H1 (cell line): Measurements from ENCODE around the gene KLHL5. TPM values are rescaled to one million over a fixed set of nuclear protein-coding genes. Genes with fewer than 3 reads are reported as not detected.

Experiments
- CTCF ChIA-PET: fragments of 300-600 bp; sonication (Branson Sonifier 250); formaldehyde crosslinking; loops from one replicate; lab custom pipeline; 2021; ENCODE audit not compliant: partially characterized antibody; lab: Charles Lee
- POLR2A ChIA-PET: fragments of 300-600 bp; sonication (Branson Sonifier 250); formaldehyde crosslinking; loops from one replicate; lab custom pipeline; 2021; ENCODE audit warnings: inconsistent platforms; ENCODE audit not compliant: partially characterized antibody; lab: Charles Lee
- DNase-seq, 2 experiments: peaks; one replicate each; pipeline versions ENCODE4 v3.0.0 to v3.0.0-alpha.2; 2010 to 2022; ENCODE audit warnings: low spot score in 2 of 2, low read depth in 1 of 2, mixed read lengths in 1 of 2
- FAIRE-seq: peaks from 2 replicates; lab custom pipeline; 2011; peaks lifted over from hg19 to GRCh38; lab: Jason Lieb, UNC
- H2AFZ ChIP-seq: 2 replicates; pipeline ENCODE4 v1.8.1; 2012; ENCODE audit warnings: low read length, inconsistent platforms
- H2AK5ac ChIP-seq: 2 replicates; pipeline ENCODE4 v1.6.1; 2013; ENCODE audit warnings: low read depth, low read length
- H2BK120ac ChIP-seq: replicated peaks from 2 replicates; pipeline ENCODE3; 2013; ENCODE audit warnings: low read depth, low read length, inconsistent platforms
- H2BK12ac ChIP-seq: 2 replicates; pipeline ENCODE4 v1.6.1; 2013; ENCODE audit warnings: low read depth, low read length
- H2BK15ac ChIP-seq: 2 replicates; pipeline ENCODE4 v1.6.1; 2013; ENCODE audit warnings: low read length
- H2BK20ac ChIP-seq: 2 replicates; pipeline ENCODE4 v1.6.1; 2013; ENCODE audit warnings: low read length
- H2BK5ac ChIP-seq: 2 replicates; pipeline ENCODE4 v1.6.1; 2013; ENCODE audit warnings: low read depth, low read length
- H3K14ac ChIP-seq: 2 replicates; pipeline ENCODE4 v1.6.1; 2013; ENCODE audit warnings: inconsistent platforms; ENCODE audit not compliant: insufficient read length
- H3K18ac ChIP-seq: 2 replicates; pipeline ENCODE4 v1.6.1; 2013; ENCODE audit warnings: low read length; ENCODE audit errors: extremely low read depth
- H3K23ac ChIP-seq: 2 replicates; pipeline ENCODE4 v1.6.1; 2013; ENCODE audit warnings: inconsistent platforms; ENCODE audit not compliant: insufficient read length
- H3K23me2 ChIP-seq: 2 replicates; pipeline ENCODE4 v1.6.1; 2013; ENCODE audit warnings: low read depth, low read length
- H3K27ac ChIP-seq: 2 replicates; pipeline ENCODE4 v1.6.1; 2011; ENCODE audit warnings: low read depth, low read length, inconsistent platforms
- H3K27me3 ChIP-seq, 4 experiments: replicated peaks in 1 of 4; 1 replicate in 1 of 4; 2 replicates in 3 of 4; pipeline versions ENCODE4 v1.6.1 to v1.8.1; 2011 to 2013; ENCODE audit warnings: low read length in 3 of 4, mild to moderate bottlenecking in 3 of 4, inconsistent platforms in 2 of 4, mixed read lengths in 2 of 4, moderate library complexity in 1 of 4; ENCODE audit not compliant: control insufficient read depth in 3 of 4, insufficient read depth in 3 of 4; ENCODE audit errors: extremely low read depth in 1 of 4
- H3K36me3 ChIP-seq, 4 experiments: 2 replicates each; pipeline versions ENCODE4 v1.6.1 to v1.8.1; 2011 to 2013; ENCODE audit warnings: mild to moderate bottlenecking in 4 of 4, low read length in 3 of 4, moderate library complexity in 2 of 4, control low read depth in 1 of 4, inconsistent platforms in 1 of 4; ENCODE audit not compliant: insufficient read depth in 4 of 4, control insufficient read depth in 2 of 4
- H3K4ac ChIP-seq: replicated peaks from 2 replicates; pipeline ENCODE3; 2013; ENCODE audit warnings: low read length, low read depth, mixed read lengths, inconsistent platforms; ENCODE audit not compliant: insufficient read length
- H3K4me1 ChIP-seq, 4 experiments: replicated peaks in 1 of 4; 1 replicate in 1 of 4; 2 replicates in 3 of 4; pipeline versions ENCODE4 v1.6.1 to v1.8.1; 2011 to 2013; ENCODE audit warnings: low read length in 3 of 4, inconsistent platforms in 2 of 4, mixed read lengths in 1 of 4; ENCODE audit not compliant: insufficient read depth in 4 of 4, control insufficient read depth in 3 of 4
- H3K4me2 ChIP-seq, 2 experiments: 2 replicates each; pipeline versions ENCODE4 v1.6.1 to v1.8.1; 2011 to 2013; ENCODE audit warnings: low read depth in 2 of 2, low read length in 2 of 2, control low read depth in 1 of 2, inconsistent platforms in 1 of 2, mild to moderate bottlenecking in 1 of 2; ENCODE audit not compliant: insufficient read depth in 1 of 2
- H3K4me3 ChIP-seq, 4 experiments: fragments of 200-600, 300-600 bp in 1 of 4; sonication (generic), shearing (Covaris generic), sonication (Bioruptor Twin) in 1 of 4; 2 replicates each; pipeline versions ENCODE4 v1.5.1 to v1.8.1; 2011 to 2016; ENCODE audit warnings: low read length in 4 of 4, low read depth in 3 of 4, control low read depth in 2 of 4, inconsistent platforms in 2 of 4, mild to moderate bottlenecking in 2 of 4, mixed read lengths in 1 of 4, moderate library complexity in 1 of 4; ENCODE audit not compliant: insufficient read depth in 2 of 4; ENCODE audit errors: extremely low read depth in 1 of 4
- H3K56ac ChIP-seq: replicated peaks from 2 replicates; pipeline ENCODE3; 2013; ENCODE audit warnings: low read depth, mild to moderate bottlenecking, mixed read lengths, low read length, inconsistent platforms; ENCODE audit not compliant: insufficient read length
- H3K79me1 ChIP-seq: 2 replicates; pipeline ENCODE4 v1.6.1; 2013; ENCODE audit warnings: low read depth, low read length, control low read depth
- H3K79me2 ChIP-seq, 2 experiments: 2 replicates each; pipeline versions ENCODE4 v1.6.1 to v1.8.1; 2012 to 2013; ENCODE audit warnings: low read length in 2 of 2, mild to moderate bottlenecking in 2 of 2, inconsistent platforms in 1 of 2; ENCODE audit not compliant: insufficient read depth in 2 of 2, control insufficient read depth in 1 of 2
- H3K9ac ChIP-seq, 4 experiments: replicated peaks in 1 of 4; 1 replicate in 1 of 4; 2 replicates in 3 of 4; pipeline versions ENCODE4 v1.6.1 to v1.8.1; 2011 to 2013; ENCODE audit warnings: low read depth in 3 of 4, low read length in 3 of 4, control low read depth in 2 of 4, mild to moderate bottlenecking in 2 of 4, moderate library complexity in 2 of 4, inconsistent platforms in 1 of 4; ENCODE audit errors: extremely low read depth in 1 of 4
- H3K9me3 ChIP-seq, 2 experiments: 2 replicates each; pipeline versions ENCODE4 v1.6.1 to v1.8.1; 2012 to 2013; ENCODE audit warnings: mild to moderate bottlenecking in 2 of 2, moderate library complexity in 2 of 2, control low read depth in 1 of 2, inconsistent platforms in 1 of 2, low read depth in 1 of 2, low read length in 1 of 2, mixed read lengths in 1 of 2; ENCODE audit not compliant: insufficient read depth in 2 of 2
- H4K20me1 ChIP-seq, 2 experiments: replicated peaks in 1 of 2; 2 replicates each; pipeline versions ENCODE3 to v1.8.1; 2011 to 2013; ENCODE audit warnings: inconsistent platforms in 2 of 2, low read length in 2 of 2, mild to moderate bottlenecking in 1 of 2; ENCODE audit not compliant: insufficient read depth in 2 of 2, control insufficient read depth in 1 of 2
- H4K5ac ChIP-seq: 2 replicates; pipeline ENCODE4 v1.6.1; 2013; ENCODE audit warnings: low read length, low read depth, mixed read lengths, inconsistent platforms; ENCODE audit not compliant: insufficient read length
- H4K8ac ChIP-seq: 2 replicates; pipeline ENCODE4 v1.8.0; 2013; ENCODE audit warnings: mild to moderate bottlenecking, moderate library complexity, low read length, inconsistent platforms; ENCODE audit not compliant: insufficient read depth; ENCODE audit errors: extremely low read depth
- H4K91ac ChIP-seq: replicated peaks from 2 replicates; pipeline ENCODE3; 2013; ENCODE audit warnings: low read length, mixed read lengths, inconsistent platforms; ENCODE audit not compliant: insufficient read length
- BACH1 ChIP-seq: IDR thresholded peaks from 2 replicates; pipeline ENCODE4 v1.6.1; 2012; ENCODE audit warnings: low read length, improper control_type of control experiment
- CBX8 ChIP-seq: fragments of 300-800, 300-1000 bp; sonication (generic); IDR thresholded peaks from 2 replicates; pipeline ENCODE4 v1.7.1; 2016; ENCODE audit warnings: low read depth, low read length, borderline replicate concordance
- CHD2 ChIP-seq: IDR thresholded peaks from 2 replicates; pipeline ENCODE4 v1.6.1; 2012; ENCODE audit warnings: low read length, improper control_type of control experiment
- EGR1 ChIP-seq: IDR thresholded peaks from 2 replicates; pipeline ENCODE4 v1.6.1; 2011; ENCODE audit warnings: low read depth, low read length, borderline replicate concordance
- EP300 ChIP-seq, 2 experiments: IDR thresholded peaks; 1 replicate in 1 of 2; 2 replicates in 1 of 2; pipeline ENCODE4 v1.6.1; 2011 to 2012; ENCODE audit warnings: low read depth in 2 of 2, low read length in 2 of 2, mild to moderate bottlenecking in 2 of 2, borderline replicate concordance in 1 of 2, inconsistent platforms in 1 of 2, moderate library complexity in 1 of 2
- KDM1A ChIP-seq: fragments of 200-600, 300-600 bp; sonication (generic); IDR thresholded peaks from 2 replicates; pipeline ENCODE4 v1.7.1; 2016; ENCODE audit warnings: mild to moderate bottlenecking, low read length, borderline replicate concordance
- KDM4A ChIP-seq: IDR thresholded peaks from one replicate; pipeline ENCODE4 v1.7.1; 2012; ENCODE audit warnings: low read depth, mild to moderate bottlenecking, moderate library complexity, low read length, inconsistent platforms; ENCODE audit not compliant: severe bottlenecking
- KDM5A ChIP-seq: fragments of 200-600 bp; IDR thresholded peaks from 2 replicates; pipeline ENCODE4 v1.7.1; 2012; ENCODE audit warnings: mild to moderate bottlenecking, low read length, inconsistent platforms, mixed read lengths
- POLR2AphosphoS5 ChIP-seq: IDR thresholded peaks from 2 replicates; pipeline ENCODE4 v1.6.1; 2011; ENCODE audit warnings: low read depth, low read length
- SP1 ChIP-seq: IDR thresholded peaks from 2 replicates; pipeline ENCODE4 v1.6.1; 2011; ENCODE audit warnings: low read depth, low read length
- YY1 ChIP-seq: IDR thresholded peaks from 2 replicates; pipeline ENCODE4 v1.6.1; 2011; ENCODE audit warnings: low read depth, mild to moderate bottlenecking, low read length
- WGBS, 2 experiments: shearing (Covaris generic) in 1 of 2; methylation state at CpG; one replicate each; pipeline versions ENCODE4 v1.1.6 to v1.1.7; 2013 to 2015; ENCODE audit warnings: low lambda C conversion rate in 2 of 2, mixed read lengths in 2 of 2, inconsistent platforms in 1 of 2, low coverage in 1 of 2, missing lambda C conversion rate in 1 of 2; ENCODE audit not compliant: insufficient replicate concordance in 2 of 2, insufficient coverage in 1 of 2, insufficient read length in 1 of 2; ENCODE audit errors: extremely low coverage in 1 of 2, missing lambda C conversion rate in 1 of 2; 5-methylcytosine and 5-hydroxymethylcytosine counted together
- polyA plus RNA-seq, 7 experiments: library from polyadenylated mRNA; depleted of rRNA in 3 of 7; stranded (reverse) in 5 of 7; unstranded in 2 of 7; fragments of >200 nt in 5 of 7; fragments of 200-250 nt in 2 of 7; gene quantifications; 1 replicate in 5 of 7; 2 replicates in 1 of 7; 4 replicates in 1 of 7; pipeline versions ENCODE4 v1.2.1 to v1.2.3, GENCODE V29; 2011 to 2013; ENCODE audit warnings: missing spikeins in 2 of 7, mixed read lengths in 2 of 7
- total RNA-seq: library from RNA; stranded (reverse); fragmentation: NEBNext Ultra II Directional; extraction: Animal tissue kit (Norgen Biotek cat#: 25700); gene quantifications from 2 replicates; pipeline ENCODE4 v1.2.1, GENCODE V29; 2021
- TF ChIP-seq, protein P1 (sequence below): IDR thresholded peaks from 2 replicates; pipeline ENCODE4 v1.6.1; 2012; ENCODE audit warnings: inconsistent platforms

KLHL5 gene
- total and polyA plus RNA-seq, 2 of the 8 experiments (the other 6 are each of a cell fraction or from before 2014, with no cell fraction given): 13.0 to 23.6 TPM

DNA sequence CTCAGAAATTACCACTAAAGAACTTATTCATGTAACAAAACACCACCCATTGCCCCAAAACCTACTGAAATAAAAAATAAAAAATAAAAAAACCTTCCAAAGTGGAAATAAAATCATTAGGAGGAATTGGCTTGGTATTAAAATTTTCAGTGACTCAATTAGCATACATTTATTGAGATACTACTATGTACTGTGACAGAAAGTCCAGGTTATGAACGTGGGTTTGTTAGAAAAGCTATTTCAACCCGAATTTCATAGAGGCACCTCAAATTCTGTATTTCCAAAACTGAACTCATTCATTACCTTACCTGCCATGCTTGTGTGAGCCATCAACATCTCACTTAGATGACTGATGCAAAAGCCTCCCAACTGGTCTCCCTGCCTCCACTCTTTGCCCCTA is 16.8 kb downstream of the KLHL5 start:
- Histone ChIP-seq H2AFZ (no peak overlapping the region), H3K23me2 (no peaks in the 10 kb centered on the region), H3K9ac (no peak overlapping the region), H3K27ac (no peak overlapping the region), H3K4me2 (no peak overlapping the region), H3K4ac (no peak overlapping the region), H3K79me2 (no peaks in the 10 kb centered on the region), H3K23ac (no peak overlapping the region), H3K4me1 (no peaks in the 10 kb centered on the region), H2AK5ac (no peak overlapping the region), H3K18ac (no peak overlapping the region), H2BK20ac (no peak overlapping the region), H3K14ac (no peak overlapping the region), H3K4me3 (no peak overlapping the region), H3K27me3 (no peaks in the 10 kb centered on the region), H2BK12ac (no peak overlapping the region), H3K79me1 (no peaks in the 10 kb centered on the region), H2BK15ac (no peak overlapping the region), H3K9me3 (no peaks in the 10 kb centered on the region), H4K91ac (no peak overlapping the region), H4K5ac (no peak overlapping the region), H3K56ac (no peak overlapping the region), H2BK120ac (no peak overlapping the region), H4K20me1 (no peaks in the 10 kb centered on the region), H2BK5ac (no peak overlapping the region), H3K36me3 (0 out of 8 replicates have a peak, but pooled peaks cover 0 to 5% (median 0%) of the 10 kb centered on the region in 4 experiments), H4K8ac (no peak overlapping the region)
- TF ChIP-seq CBX8 (no peak), YY1 (no peak), KDM1A (no peak), KDM4A (no peak), EGR1 (no peak), KDM5A (no peak), POLR2AphosphoS5 (no peak), CHD2 (no peak), SP1 (no peak), EP300 (IDR thresholded peaks at IDR 0.05; ENCODE audit: borderline replicate concordance in 1 of 2, low read depth in 2 of 2, low read length in 2 of 2) (no peak), BACH1 (no peak)
- TF ChIP-seq, protein P1, sequence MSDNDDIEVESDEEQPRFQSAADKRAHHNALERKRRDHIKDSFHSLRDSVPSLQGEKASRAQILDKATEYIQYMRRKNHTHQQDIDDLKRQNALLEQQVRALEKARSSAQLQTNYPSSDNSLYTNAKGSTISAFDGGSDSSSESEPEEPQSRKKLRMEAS: no peak
- ChIA-PET CTCF (no interaction called here), POLR2A (no interaction called here)
- FAIRE-seq (no peak), DNase-seq (no peak)
- WGBS, 2 experiments: 100% methylated on average over 2 of the region's 2 CpGs; no CpG with 5 or more reads in 1 of the 2 experiments
